ENCODE results near the gene MIOX. TPM values are rescaled to one million over a fixed set of nuclear protein-coding genes. Genes with fewer than 3 reads are reported as not detected.

MIOX gene
- total and polyA plus RNA-seq, 2 of the 13 experiments (the other 11 are each of a cell fraction or from before 2014, with no cell fraction given): 1.5 to 2.9 TPM

DNA sequence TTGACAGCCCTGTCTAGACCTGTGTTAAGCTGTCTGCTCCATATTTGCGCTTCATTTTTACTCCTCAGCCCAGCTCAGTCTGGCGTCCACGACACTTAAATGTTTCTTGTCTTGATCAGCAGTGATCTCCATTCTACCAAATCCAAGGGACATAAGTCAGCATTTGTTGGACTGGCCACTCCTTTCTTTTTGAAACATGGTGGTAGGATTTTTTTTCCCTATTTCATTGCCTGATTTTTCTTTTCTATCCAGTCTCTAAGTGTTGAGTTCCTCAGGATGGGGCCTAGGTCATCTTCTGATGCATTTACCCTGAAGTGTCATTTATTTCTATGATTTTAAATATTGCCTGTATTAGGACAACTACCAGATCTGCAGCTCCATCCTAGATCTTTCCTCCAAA is 22.2 kb downstream of the MIOX start:
- FAIRE-seq: no peak
- intact Hi-C loops (cut with micrococcal nuclease; ENCODE audit: unreplicated experiment): loop anchor here (1.0 kb wide), 1 partner anchor 16 kb away; the partner anchor contains the start of gene SCO2
- DNase-seq (ENCODE audit: low spot score): no peak

DNA sequence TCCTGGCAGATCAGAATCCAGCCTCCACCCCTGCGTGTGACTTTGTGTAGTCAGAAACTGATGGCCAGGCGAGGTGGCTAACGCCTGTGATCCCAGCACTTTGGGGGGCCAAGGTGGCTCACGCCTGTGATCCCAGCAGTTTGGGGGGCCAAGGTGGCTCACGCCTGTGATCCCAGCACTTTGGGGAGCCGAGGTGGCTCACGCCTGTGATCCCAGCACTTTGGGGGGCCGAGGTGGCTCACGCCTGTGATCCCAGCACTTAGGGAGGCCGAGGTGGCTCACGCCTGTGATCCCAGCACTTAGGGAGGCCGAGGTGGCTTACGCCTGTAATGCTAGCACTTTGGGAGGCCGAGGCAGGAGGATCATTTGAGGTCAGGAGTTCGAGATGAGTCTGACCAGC is 26.5 kb downstream of the MIOX start:
- ChIA-PET CTCF (ENCODE audit: low intra/inter-chr PET ratio, low total read pairs) (no interaction called here), POLR2A (no interaction called here)
- intact Hi-C loops (cut with micrococcal nuclease; ENCODE audit: unreplicated experiment): no loop called here
- Histone ChIP-seq H3K9ac (ENCODE audit: insufficient read depth, low read depth, low read length) (no peak overlapping the region), H3K79me2 (ENCODE audit: insufficient read depth, low read length) (peaks cover 53% of the 10 kb centered on the region), H3K9me3 (ENCODE audit: low read length) (no peaks in the 10 kb centered on the region), H3K36me3 (replicated peaks in 1 of 2; ENCODE audit: control insufficient read depth in 1 of 2, insufficient read depth in 2 of 2, low read length in 2 of 2) (peaks cover 8 to 28% of the 10 kb centered on the region in 2 experiments), H3K27ac (ENCODE audit: extremely low read length, insufficient read depth, low read length) (no peak overlapping the region), H4K20me1 (ENCODE audit: insufficient read depth, low read length) (no peaks in the 10 kb centered on the region), H3K27me3 (ENCODE audit: control insufficient read depth in 1 of 2, insufficient read depth in 2 of 2, low read length in 2 of 2) (no peaks in the 10 kb centered on the region), H3K4me1 (ENCODE audit: insufficient read depth, low read length) (peaks cover 11% of the 10 kb centered on the region), H3K4me2 (ENCODE audit: low read depth, low read length) (no peak overlapping the region), H2AFZ (ENCODE audit: low read length) (no peak overlapping the region), H3K4me3 (replicated peaks in 1 of 3; ENCODE audit: insufficient read depth in 1 of 3, low read depth in 2 of 3, low read length in 3 of 3) (no peak overlapping the region)
- FAIRE-seq (no peak), DNase-seq (ENCODE audit: low spot score) (no peak), ATAC-seq (no peak)
- no TSS peak for BruUV-seq (replicated peaks)
- 96% methylated on average over 15 of the region's 15 CpGs for WGBS (ENCODE audit: low lambda C conversion rate)
- in situ Hi-C loops (cut with HindIII; ENCODE audit: extremely low pct_ligation_motif_present, low pct_unique_long_range_greater_than_20kb): no loop called here
- TF ChIP-seq PAF1 (CRISPR knock-in tag; IDR thresholded peaks at IDR 0.05): no peak
- TF ChIP-seq, protein P1, sequence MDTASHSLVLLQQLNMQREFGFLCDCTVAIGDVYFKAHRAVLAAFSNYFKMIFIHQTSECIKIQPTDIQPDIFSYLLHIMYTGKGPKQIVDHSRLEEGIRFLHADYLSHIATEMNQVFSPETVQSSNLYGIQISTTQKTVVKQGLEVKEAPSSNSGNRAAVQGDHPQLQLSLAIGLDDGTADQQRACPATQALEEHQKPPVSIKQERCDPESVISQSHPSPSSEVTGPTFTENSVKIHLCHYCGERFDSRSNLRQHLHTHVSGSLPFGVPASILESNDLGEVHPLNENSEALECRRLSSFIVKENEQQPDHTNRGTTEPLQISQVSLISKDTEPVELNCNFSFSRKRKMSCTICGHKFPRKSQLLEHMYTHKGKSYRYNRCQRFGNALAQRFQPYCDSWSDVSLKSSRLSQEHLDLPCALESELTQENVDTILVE (CRISPR knock-in tag; IDR thresholded peaks at IDR 0.05): no peak
- TF ChIP-seq, protein P2, sequence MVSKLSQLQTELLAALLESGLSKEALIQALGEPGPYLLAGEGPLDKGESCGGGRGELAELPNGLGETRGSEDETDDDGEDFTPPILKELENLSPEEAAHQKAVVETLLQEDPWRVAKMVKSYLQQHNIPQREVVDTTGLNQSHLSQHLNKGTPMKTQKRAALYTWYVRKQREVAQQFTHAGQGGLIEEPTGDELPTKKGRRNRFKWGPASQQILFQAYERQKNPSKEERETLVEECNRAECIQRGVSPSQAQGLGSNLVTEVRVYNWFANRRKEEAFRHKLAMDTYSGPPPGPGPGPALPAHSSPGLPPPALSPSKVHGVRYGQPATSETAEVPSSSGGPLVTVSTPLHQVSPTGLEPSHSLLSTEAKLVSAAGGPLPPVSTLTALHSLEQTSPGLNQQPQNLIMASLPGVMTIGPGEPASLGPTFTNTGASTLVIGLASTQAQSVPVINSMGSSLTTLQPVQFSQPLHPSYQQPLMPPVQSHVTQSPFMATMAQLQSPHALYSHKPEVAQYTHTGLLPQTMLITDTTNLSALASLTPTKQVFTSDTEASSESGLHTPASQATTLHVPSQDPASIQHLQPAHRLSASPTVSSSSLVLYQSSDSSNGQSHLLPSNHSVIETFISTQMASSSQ (IDR thresholded peaks at IDR 0.05; ENCODE audit: low read depth): no peak
- TF ChIP-seq, protein P2 (CRISPR knock-in tag; IDR thresholded peaks at IDR 0.05; ENCODE audit: borderline replicate concordance): no peak
- TF ChIP-seq, protein P3, sequence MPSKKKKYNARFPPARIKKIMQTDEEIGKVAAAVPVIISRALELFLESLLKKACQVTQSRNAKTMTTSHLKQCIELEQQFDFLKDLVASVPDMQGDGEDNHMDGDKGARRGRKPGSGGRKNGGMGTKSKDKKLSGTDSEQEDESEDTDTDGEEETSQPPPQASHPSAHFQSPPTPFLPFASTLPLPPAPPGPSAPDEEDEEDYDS (CRISPR knock-in tag; IDR thresholded peaks at IDR 0.05): no peak
- no peak for TF ChIP-seq MED1 (CRISPR knock-in tag; IDR thresholded peaks at IDR 0.05)
- TF ChIP-seq, protein P4, sequence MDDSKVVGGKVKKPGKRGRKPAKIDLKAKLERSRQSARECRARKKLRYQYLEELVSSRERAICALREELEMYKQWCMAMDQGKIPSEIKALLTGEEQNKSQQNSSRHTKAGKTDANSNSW (CRISPR knock-in tag; IDR thresholded peaks at IDR 0.05; ENCODE audit: borderline replicate concordance): no peak
- TF ChIP-seq FOXK2 (IDR thresholded peaks at IDR 0.05): no peak
- no peak for TF ChIP-seq ATAD3A (CRISPR knock-in tag; IDR thresholded peaks at IDR 0.05)
- TF ChIP-seq SRY (CRISPR knock-in tag; IDR thresholded peaks at IDR 0.05): no peak
- TF ChIP-seq PLRG1 (conservative IDR thresholded peaks at IDR 0.05): no peak

More for the DNA sequence above, 22.2 kb downstream of the MIOX start:
- H3K9ac ChIP-seq (ENCODE audit: insufficient read depth, low read depth, low read length): peak overlapping the region; percentile 83
- peaks cover 50% of the 10 kb centered on the region for H3K79me2 ChIP-seq (ENCODE audit: insufficient read depth, low read length)
- ChIA-PET POLR2A (interaction anchor here (1.2 to 3.9 kb wide), 3 partner anchors 17 to 23 kb away, joined by 4 to 97 read pairs (median 12); partner anchors contain the start of genes SCO2 and TYMP), CTCF (ENCODE audit: low intra/inter-chr PET ratio, low total read pairs) (no interaction called here)
- H3K4me1 ChIP-seq (ENCODE audit: insufficient read depth, low read length): peaks cover 19% of the 10 kb centered on the region
- peak overlapping the region; percentile 87 for H3K27ac ChIP-seq (ENCODE audit: extremely low read length, insufficient read depth, low read length)
- peaks cover 2 to 12% of the 10 kb centered on the region in 2 experiments; a peak in 1 of 5 replicates for H3K36me3 ChIP-seq (replicated peaks in 1 of 2; ENCODE audit: control insufficient read depth in 1 of 2, insufficient read depth in 2 of 2, low read length in 2 of 2)
- no peak overlapping the region for H2AFZ ChIP-seq (ENCODE audit: low read length)
- H3K4me2 ChIP-seq (ENCODE audit: low read depth, low read length): peak overlapping the region; percentile 92
- no peaks in the 10 kb centered on the region for H3K9me3 ChIP-seq (ENCODE audit: low read length)
- H3K27me3 ChIP-seq (ENCODE audit: control insufficient read depth in 1 of 2, insufficient read depth in 2 of 2, low read length in 2 of 2): no peaks in the 10 kb centered on the region; a peak in 1 of 5 replicates
- H3K4me3 ChIP-seq (replicated peaks in 1 of 3; ENCODE audit: insufficient read depth in 1 of 3, low read depth in 2 of 3, low read length in 3 of 3): peak overlapping the region; percentile 88 to 99 (median 91)
- BruUV-seq (replicated peaks): TSS peak; percentile 81
- in situ Hi-C loops (cut with HindIII; ENCODE audit: extremely low pct_ligation_motif_present, low pct_unique_long_range_greater_than_20kb): no loop called here
- TF ChIP-seq REPIN1 (CRISPR knock-in tag; IDR thresholded peaks at IDR 0.05; ENCODE audit: borderline replicate concordance, low read depth) (no peak), ATF7-NPFF (CRISPR knock-in tag; IDR thresholded peaks at IDR 0.05; ENCODE audit: low read depth) (no peak), MYNN (CRISPR knock-in tag; IDR thresholded peaks at IDR 0.05; ENCODE audit: low read depth) (no peak)
- TF ChIP-seq, protein P5, sequence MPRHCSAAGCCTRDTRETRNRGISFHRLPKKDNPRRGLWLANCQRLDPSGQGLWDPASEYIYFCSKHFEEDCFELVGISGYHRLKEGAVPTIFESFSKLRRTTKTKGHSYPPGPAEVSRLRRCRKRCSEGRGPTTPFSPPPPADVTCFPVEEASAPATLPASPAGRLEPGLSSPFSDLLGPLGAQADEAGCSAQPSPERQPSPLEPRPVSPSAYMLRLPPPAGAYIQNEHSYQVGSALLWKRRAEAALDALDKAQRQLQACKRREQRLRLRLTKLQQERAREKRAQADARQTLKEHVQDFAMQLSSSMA (CRISPR knock-in tag; IDR thresholded peaks at IDR 0.05): no peak
- H4K20me1 ChIP-seq (ENCODE audit: insufficient read depth, low read length): no peaks in the 10 kb centered on the region
- no peak for ATAC-seq
- 3% methylated on average over 3 of the region's 3 CpGs for WGBS (ENCODE audit: low lambda C conversion rate)
